HG03378 (cell line): ENCODE data around the gene RGS6.
"Not testable (repeated sequence)": the region's sequence is repeated elsewhere in the genome, so short reads cannot be mapped to it uniquely, and the experiment has no call there.

Experiments
- ATAC-seq: cut with Tn5 transposase; IDR thresholded peaks from one replicate; pipeline ENCODE4 v1.9.1; 2021; ENCODE audit warnings: mild to moderate bottlenecking, moderate library complexity; ENCODE audit not compliant: unreplicated experiment

Gene RGS6

GRCh38 chr14:72448212-72448611 lies 516.0 kb downstream of the RGS6 start:
- no peak for ATAC-seq

DNA sequence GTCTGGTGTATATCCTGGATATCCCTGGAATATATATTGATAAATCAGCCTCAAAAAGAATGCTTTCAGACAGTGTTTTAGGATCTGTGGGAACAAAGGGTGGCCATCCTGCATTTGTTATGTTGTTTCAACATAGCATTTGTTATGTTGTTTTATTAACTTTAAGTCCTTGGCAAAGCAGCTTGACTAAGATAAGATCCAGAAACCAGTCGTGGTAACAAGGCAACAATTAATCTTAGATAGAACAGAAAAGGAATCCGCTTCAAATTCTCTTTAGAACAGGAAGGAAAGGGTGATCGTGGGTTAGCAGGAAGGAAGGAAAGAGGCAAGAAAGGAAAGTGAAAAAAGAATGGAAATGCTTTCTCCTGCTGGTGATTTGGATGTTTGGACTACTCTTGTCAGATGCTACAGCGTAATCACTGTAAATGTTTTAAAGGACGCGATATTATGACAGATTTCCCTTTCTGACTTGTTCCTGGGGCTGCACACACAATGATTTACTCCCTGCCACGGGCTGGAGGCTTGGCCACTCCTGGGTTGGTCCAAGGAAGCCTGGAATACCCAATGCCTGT lies 518.3 kb downstream of the RGS6 start:
- ATAC-seq = no peak

DNA sequence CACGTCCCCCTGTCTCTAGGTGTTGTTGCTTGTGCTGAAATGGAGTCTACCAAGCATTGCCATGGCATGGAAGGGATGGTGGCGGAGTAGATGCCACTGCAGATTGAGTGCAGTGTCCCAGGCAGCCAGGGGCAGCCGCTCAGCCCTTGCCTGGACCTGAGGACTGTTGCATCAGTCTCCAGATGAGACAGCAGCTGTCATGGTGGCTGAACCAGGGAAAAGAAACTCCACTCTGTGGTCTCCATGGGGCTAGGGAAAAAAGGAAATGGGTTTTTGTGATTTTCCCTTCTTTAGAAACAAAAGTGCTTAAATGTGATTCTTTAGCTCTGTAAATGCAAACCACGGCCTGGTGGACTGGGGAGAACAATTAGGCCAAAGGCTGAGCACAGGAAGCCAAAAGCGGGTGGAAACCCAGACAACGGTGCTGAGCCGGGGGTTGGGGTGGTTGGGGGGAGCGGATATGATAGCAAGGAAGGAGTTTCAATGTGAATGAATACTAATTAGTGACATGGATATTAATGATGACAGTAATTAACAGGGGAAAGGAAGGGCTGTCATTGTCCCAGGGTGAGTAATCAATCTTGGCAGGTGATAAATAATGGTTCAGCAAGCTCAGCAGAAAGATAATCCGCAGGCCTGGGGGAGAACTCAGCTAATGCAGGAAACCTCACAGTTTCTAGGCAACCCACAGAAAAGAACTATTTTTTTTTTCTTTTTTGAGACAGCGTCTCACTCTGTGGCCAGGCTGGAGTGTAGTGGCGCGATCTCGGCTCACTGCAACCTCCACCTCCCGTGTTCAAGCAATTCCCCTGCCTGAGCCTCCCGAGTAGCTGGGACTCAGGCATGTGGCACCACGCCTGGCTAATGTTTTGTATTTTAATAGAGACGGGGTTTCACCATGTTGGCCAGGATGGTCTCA lies 519.1 kb downstream of the RGS6 start:
- no peak for ATAC-seq

GRCh38 chr14:72452774-72453173 lies 520.5 kb downstream of the RGS6 start:
- no peak for ATAC-seq

DNA sequence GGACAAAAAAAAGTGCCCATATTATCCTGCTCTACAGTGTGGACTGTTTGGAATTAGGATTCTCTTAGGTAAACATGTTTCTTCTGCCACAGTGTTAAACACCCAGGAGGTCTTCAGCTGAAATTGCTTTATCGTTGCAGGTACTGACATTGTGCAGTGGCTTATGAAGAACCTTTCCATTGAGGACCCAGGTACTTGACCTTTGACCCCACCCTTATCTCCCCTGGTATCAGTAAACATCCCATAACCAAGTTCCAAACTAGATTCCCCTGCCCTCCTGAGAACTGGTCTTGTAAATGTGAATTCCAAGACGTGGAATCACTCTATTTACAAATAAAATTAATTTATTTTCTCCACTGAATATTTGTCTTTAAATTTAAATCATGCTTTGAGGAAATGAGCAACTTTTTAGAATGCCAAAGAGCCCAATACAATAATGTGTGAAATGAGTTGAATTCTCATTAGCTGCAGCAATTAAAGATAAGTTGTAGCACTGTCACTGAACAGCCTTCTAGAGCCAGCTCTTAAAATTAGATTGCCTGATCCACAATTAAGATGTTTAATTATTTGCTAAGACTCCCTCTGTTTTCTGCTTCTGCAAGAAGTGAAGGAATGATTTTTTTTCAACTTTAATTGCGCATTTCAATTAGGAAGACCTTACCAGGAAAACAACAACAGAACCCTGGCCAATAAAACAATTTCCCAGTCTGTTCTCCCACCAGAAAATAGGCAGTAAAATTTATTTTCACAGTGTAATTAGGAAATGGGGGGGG lies 522.3 kb downstream of the RGS6 start:
- no peak for ATAC-seq

GRCh38 chr14:72457641-72458040 lies 525.4 kb downstream of the RGS6 start:
- no peak for ATAC-seq

- ATAC-seq = no peak
These were observed 529.8 kb downstream of the RGS6 start for GRCh38 chr14:72462056-72462455.

- no peak for ATAC-seq
These were observed 531.1 kb downstream of the RGS6 start for GRCh38 chr14:72463291-72463866.

- ATAC-seq = no peak
These were observed 532.0 kb downstream of the RGS6 start for GRCh38 chr14:72464226-72464625.

DNA sequence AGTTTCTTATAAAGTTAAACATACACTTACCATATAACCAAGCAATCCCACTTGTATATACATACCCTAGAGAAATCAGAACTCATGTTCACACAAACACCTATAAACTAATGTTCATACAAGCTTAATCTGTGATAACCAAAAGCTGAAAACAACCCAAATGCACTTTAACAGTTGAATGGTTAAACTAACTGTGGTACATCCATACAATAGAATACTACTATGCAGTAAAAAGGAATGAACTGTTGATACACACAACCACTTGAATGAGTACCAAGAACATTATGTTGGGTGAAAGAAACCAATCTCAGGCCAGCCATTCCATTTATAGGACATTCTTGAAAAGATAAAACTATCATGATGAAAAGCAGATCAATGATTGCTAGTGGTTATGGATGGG lies 534.1 kb downstream of the RGS6 start:
- no peak for ATAC-seq

DNA sequence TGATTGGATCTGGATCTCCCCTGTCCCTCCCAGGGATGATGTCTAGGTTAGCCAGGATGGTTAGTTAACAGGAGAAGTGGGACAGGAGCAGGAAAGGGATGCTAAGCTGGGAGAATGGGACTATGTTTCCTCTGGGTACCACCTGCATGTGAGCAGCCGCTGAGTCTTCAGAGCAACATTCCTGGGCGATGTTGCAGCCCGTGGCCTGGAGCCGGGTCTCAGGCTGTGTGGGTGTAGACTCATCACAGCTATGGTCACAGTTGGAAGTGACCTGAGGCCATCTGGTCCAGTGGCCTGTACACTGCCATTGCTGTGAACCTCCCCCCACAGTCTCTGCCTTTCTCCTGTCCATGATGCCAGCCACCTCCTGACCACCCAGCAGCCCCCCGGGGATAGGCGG lies 539.1 kb downstream of the RGS6 start:
- ATAC-seq = no peak

DNA sequence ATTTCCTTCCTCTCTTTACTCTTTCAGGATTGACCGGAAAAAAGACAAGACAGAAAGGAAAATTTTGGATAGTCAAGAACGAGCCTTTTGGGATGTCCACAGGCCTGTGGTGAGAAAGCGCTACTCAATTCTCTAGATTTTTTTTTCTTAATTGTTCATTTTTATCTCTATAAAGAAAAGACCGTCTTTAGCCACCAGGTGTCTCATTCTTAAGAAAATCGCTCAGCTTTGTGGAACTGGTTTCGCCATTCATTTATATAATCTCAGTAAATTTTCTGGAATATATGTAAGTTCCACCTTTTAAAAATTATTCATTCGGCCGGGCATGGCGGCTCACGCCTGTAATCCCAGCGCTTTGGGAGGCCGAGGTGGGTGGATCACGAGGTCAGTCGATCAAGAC lies 540.6 kb downstream of the RGS6 start:
- ATAC-seq = no peak

- ATAC-seq = peak; percentile 80
These were observed 544.6 kb downstream of the RGS6 start for GRCh38 chr14:72476657-72477499.

DNA sequence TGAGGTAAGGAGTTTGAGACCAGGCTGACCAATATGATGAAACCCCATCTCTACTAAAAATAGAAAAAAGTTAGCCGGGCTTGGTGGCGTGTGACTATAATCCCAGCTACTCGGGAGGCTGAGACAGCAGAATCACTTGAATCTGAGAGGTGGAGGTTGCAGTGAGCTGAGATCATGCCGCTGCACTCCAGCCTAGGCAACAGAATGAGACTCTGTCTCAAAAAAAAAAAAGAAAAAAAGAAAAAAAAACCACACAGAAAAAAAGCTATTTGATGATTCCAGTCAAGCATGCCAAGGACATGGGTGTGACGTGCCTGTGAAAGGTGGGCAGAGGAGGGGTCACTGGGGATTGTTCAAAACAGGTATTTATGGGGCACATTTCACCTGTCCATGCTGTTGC lies 545.3 kb downstream of the RGS6 start:
- not testable (repeated sequence) for ATAC-seq

DNA sequence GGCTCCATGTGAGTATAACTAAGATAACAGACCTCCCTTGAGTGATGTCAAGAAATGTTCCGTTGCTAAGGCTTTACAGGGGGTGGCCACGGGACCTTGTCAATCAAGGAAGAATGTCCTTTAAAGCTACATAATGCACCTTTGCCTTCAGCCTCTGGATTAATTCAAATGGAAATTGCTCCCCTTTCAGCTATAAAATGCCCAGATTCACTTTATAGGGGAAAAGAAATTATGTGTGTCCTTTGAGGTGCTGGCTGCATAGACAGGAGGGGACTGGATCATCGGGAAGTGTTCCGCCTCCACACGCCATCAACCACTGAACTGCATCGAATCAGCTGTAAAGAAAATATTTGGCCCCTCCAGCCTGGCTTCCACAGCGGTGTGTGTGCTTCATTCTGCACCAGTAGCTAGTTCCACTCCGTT lies 546.3 kb downstream of the RGS6 start:
- no peak for ATAC-seq

DNA sequence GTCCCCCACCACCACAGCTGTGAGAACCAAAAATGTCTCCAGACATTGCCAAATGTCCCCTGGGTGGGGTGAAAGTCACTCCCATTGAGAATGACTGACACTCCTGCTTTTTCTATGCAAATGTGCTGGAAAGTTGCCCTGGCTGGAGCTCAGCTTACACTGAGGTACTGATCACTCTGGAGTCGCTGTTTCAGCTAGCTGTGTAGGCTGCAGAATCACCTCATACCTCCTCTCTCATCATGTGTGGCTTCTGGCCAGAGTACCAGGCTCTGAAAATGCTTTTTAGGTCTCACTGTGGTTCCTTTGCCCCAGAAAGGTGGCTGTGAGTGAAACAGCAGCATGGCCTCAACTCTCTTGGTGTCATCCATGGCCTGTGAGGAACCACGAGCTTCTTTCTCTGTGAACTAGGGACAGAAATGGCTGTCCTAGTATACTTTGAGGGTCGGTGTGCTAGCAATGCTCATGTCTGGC lies 547.3 kb downstream of the RGS6 start:
- ATAC-seq = no peak

DNA sequence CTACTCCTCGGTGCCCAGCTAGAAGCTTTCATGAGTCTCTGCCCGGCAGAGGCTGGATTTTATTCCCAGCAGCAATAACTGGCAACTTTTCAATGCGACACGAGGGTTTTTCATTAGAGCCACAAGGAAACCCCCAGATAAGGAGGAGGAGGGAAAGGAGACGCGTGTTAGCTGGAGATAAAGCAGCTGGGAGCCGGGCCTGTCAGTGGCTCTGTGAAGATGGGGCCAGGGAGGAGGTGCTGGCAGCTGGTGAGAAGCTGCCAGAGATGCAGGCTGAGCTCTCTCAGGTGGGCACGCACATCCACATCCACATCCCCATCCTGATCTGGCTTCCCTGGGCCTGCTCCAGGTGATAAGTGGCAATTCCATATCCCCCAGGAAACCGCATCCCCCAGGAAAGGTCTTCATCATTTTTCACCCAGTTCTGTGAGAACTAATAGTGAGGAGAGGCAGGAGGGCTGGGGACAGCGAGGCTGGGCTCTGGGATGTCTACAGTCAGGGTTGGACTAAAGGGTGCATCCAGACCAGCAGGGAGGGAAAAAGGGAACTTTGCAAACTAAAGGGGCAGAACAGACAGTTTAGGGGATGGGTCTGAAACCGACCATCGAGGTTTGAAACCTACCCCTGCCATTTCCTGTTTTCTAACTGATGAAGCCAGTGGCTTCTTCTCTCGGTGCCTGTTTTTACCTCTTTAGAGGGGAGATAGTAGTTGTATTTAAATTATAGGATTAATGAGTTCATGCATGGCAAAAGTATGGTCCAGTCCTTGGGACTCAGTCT lies 548.4 kb downstream of the RGS6 start:
- ATAC-seq = no peak

DNA sequence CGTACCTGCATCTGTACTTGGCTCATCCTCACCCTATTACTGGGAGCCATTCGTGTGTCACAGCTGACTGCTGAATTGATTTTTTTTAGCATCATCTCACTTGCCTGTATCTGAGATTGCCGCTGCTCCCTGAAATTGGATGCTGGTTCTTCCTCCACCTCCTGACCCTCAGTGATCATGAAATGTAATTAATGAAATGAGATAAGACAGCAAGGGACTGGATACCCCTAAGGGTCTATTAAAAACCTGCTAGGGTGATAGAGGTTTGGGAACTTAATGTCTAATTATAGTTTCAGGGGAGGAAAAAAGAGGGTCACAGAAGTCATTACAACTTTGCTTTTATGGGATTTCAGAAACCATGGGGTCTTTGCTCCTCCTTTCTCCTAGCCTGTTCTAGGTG lies 551.1 kb downstream of the RGS6 start:
- ATAC-seq = no peak

DNA sequence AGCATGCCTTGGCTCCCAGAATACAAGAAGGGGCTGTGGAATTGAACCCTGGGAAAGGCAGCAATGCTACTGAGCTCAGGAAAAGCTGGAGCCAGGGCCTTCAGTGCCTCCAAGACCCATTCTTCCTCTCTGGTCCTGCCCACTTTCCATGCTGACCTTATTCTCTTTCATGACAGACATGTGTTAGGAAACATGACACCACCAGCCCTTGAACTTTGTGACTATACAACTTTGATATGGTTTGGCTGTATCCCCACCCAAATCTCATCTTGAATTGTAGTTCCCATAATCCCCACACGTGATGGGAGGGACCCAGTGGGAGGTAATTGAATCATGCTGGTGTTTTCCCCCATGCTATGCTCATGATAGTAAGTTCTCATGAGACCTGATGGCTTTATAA lies 553.5 kb downstream of the RGS6 start:
- no peak for ATAC-seq

DNA sequence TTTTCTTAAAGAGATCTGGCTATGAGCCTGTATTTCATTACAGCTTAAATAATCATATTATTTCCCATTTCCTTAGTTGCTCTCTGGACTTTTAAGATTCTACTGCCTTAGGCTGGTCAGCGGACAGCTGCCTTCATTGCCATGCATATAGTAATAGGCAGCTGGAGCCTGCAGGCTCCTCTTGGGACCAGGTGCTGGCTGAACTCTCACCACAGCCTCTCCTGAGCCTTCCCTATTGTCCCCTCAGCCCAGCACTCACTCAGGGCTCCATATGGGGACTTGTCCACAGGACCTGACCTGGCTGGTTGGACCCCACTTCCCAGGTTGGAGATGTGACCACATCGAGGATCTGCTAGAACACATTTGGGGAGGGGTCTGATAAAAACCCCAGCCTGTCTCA lies 556.3 kb downstream of the RGS6 start:
- ATAC-seq = no peak
